PC-9 (cell line): ENCODE measurements around the gene APBA2. TPM values are rescaled to one million over a fixed set of nuclear protein-coding genes. Genes with fewer than 3 reads are reported as not detected.

Source experiments
- BruUV-seq: library from RNA; stranded (reverse); fragments of 400-500 nt; replicated peaks from 2 replicates; lab custom pipeline; 2021; lab: Mats Ljungman, UMichigan
- CTCF ChIA-PET: fragments of 300-600 bp; sonication (Branson Sonifier 250); formaldehyde crosslinking; loops from one replicate; lab custom pipeline; 2022; ENCODE audit warnings: antibody characterized with exemption; lab: Charles Lee
- POLR2A ChIA-PET: fragments of 300-600 bp; sonication (Branson Sonifier 250); formaldehyde crosslinking; loops from one replicate; lab custom pipeline; 2022; ENCODE audit warnings: antibody characterized with exemption; ENCODE audit not compliant: unreplicated experiment; lab: Charles Lee
- DNase-seq, 2 experiments: peaks; one replicate each; pipeline versions ENCODE4 v3.0.0 to v3.0.0-alpha.2; 2015 to 2022; ENCODE audit warnings: mixed read lengths in 1 of 2
- H2AFZ ChIP-seq: fragments of 200-600 bp; sonication (generic); 2 replicates; pipeline ENCODE4 v1.8.1; 2017; ENCODE audit warnings: antibody characterized with exemption
- H3F3A ChIP-seq: fragments of 200-600 bp; sonication (generic); 2 replicates; pipeline ENCODE4 v1.8.1; 2017; ENCODE audit warnings: antibody characterized with exemption, mild to moderate bottlenecking, low read depth; ENCODE audit not compliant: insufficient read depth
- H3K27ac ChIP-seq: fragments of 200-600 bp; sonication (generic); 2 replicates; pipeline ENCODE4 v1.6.1; 2016; ENCODE audit warnings: mixed run types
- H3K27me3 ChIP-seq: fragments of 200-600 bp; sonication (generic); 2 replicates; pipeline ENCODE4 v1.6.1; 2016; ENCODE audit warnings: low read depth, mixed run types; ENCODE audit not compliant: insufficient read depth
- H3K36me3 ChIP-seq: fragments of 200-600 bp; sonication (generic); 2 replicates; pipeline ENCODE4 v1.6.1; 2016; ENCODE audit warnings: low read depth, mixed run types
- H3K4me1 ChIP-seq: fragments of 200-600 bp; sonication (generic); replicated peaks from 2 replicates; pipeline ENCODE4 v1.6.1; 2016; ENCODE audit warnings: mixed run types; ENCODE audit not compliant: insufficient read depth
- H3K4me2 ChIP-seq: fragments of 200-600 bp; sonication (generic); 2 replicates; pipeline ENCODE4 v1.6.1; 2017; ENCODE audit warnings: mixed run types
- H3K4me3 ChIP-seq: fragments of 200-600 bp; sonication (generic); 2 replicates; pipeline ENCODE4 v1.6.1; 2016; ENCODE audit warnings: mixed run types
- H3K79me2 ChIP-seq: fragments of 200-600 bp; sonication (generic); 2 replicates; pipeline ENCODE4 v1.6.1; 2017; ENCODE audit warnings: low read depth, mixed run types
- H3K9me2 ChIP-seq: fragments of 200-600 bp; sonication (generic); 2 replicates; pipeline ENCODE4 v1.8.1; 2017; ENCODE audit warnings: mild to moderate bottlenecking; ENCODE audit not compliant: insufficient read depth
- H3K9me3 ChIP-seq: fragments of 200-600 bp; sonication (generic); 2 replicates; pipeline ENCODE4 v1.8.1; 2016; ENCODE audit warnings: low read depth; ENCODE audit not compliant: insufficient read depth
- H4K20me1 ChIP-seq: fragments of 200-600 bp; sonication (generic); 2 replicates; pipeline ENCODE4 v1.8.1; 2017; ENCODE audit not compliant: insufficient read depth
- EZH2 ChIP-seq: fragments of 200-600 bp; sonication (generic); IDR thresholded peaks from 2 replicates; pipeline ENCODE4 v1.8.0; 2017; ENCODE audit warnings: antibody characterized with exemption, low read depth
- intact Hi-C: fragments of 100-400 bp; cut with micrococcal nuclease; formaldehyde crosslinking; loops from one replicate; pipeline ENCODE4 v1.10.0; 2022; ENCODE audit not compliant: unreplicated experiment
- total RNA-seq: library from RNA; stranded (reverse); gene quantifications from 2 replicates; pipeline ENCODE4 v1.2.3, GENCODE V29; 2021
- TF ChIP-seq, protein P1 (sequence below): fragments of 200-600 bp; sonication (generic); conservative IDR thresholded peaks from 2 replicates; pipeline ENCODE4 v1.6.1; 2017; ENCODE audit warnings: mixed run types, antibody characterized with exemption, mild to moderate bottlenecking, moderate library complexity

The APBA2 gene
- total RNA-seq, 1 experiment from 2014 or later = not detected

DNA sequence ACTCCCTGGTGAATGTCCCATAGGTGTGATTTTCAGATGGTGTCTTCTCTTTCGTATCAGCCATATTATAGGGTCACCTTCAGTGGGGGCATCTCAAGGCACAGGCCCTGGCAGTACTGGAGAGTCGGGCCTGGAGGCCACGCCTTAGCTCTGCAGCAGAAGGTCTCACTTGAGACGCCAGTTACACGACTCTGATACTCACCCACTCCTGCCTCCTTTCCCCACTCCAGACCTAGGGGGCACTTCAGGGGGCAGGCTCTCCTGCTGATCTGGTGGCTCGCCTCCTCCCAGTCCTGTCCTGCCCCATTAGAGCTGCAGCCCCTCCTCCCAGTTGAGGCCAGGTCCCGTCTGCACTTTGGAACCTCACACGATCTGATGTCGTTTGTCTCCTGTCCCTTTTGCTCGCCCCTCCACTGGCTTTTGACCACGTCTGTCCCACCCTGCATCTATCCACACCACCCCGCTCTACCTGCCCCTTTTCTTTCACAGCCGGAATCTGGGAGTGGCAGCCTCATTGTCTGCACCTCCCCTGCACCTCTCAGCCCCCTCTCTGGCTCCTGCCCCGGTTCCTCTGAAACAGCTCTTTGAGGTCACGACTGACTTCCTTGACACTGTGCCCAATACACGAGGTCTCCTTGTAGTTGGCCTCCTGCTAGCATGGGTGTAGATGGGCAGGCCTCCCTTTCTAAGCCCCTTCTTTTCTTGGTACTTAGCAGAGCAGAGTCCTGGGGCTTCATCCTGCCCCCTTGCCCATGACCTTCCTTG lies 201.9 kb downstream of the APBA2 start:
- Histone ChIP-seq H4K20me1 (no peaks in the 10 kb centered on the region), H3K4me1 (no peaks in the 10 kb centered on the region), H3K4me2 (no peak overlapping the region), H3K36me3 (no peaks in the 10 kb centered on the region), H3F3A (no peaks in the 10 kb centered on the region), H3K27me3 (peaks cover 18% of the 10 kb centered on the region), H3K9me3 (no peaks in the 10 kb centered on the region), H3K27ac (no peak overlapping the region), H2AFZ (no peak overlapping the region), H3K4me3 (no peak overlapping the region), H3K79me2 (no peaks in the 10 kb centered on the region), H3K9me2 (no peaks in the 10 kb centered on the region)
- CTCF ChIA-PET = no interaction called here
- POLR2A ChIA-PET = no interaction called here
- intact Hi-C loops = no loop called here
- BruUV-seq = no TSS peak
- TF ChIP-seq, protein P1, sequence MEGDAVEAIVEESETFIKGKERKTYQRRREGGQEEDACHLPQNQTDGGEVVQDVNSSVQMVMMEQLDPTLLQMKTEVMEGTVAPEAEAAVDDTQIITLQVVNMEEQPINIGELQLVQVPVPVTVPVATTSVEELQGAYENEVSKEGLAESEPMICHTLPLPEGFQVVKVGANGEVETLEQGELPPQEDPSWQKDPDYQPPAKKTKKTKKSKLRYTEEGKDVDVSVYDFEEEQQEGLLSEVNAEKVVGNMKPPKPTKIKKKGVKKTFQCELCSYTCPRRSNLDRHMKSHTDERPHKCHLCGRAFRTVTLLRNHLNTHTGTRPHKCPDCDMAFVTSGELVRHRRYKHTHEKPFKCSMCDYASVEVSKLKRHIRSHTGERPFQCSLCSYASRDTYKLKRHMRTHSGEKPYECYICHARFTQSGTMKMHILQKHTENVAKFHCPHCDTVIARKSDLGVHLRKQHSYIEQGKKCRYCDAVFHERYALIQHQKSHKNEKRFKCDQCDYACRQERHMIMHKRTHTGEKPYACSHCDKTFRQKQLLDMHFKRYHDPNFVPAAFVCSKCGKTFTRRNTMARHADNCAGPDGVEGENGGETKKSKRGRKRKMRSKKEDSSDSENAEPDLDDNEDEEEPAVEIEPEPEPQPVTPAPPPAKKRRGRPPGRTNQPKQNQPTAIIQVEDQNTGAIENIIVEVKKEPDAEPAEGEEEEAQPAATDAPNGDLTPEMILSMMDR = no peak
- no peak for DNase-seq

DNA sequence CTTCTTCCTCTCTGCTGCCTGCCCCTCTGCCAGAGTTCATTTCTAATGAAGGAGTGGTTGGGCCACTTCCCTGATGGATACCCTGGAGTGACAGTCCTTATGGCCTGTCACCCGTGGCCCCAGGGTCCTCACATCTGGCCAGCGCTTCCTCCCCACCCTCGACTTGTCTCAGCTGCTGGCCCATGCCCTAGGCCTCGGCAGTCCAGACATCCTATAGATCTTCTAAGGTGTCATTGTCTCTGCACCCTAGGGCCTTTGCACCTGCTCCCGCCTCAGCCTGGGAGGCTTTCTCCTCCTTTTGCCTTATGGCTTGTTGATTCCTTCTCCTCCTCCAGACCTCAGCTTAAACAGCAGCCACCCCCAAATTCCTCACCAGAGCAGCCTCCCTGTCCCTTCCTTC lies 202.9 kb downstream of the APBA2 start:
- Histone ChIP-seq H3F3A (no peaks in the 10 kb centered on the region), H3K9me2 (no peaks in the 10 kb centered on the region), H3K9me3 (no peaks in the 10 kb centered on the region), H4K20me1 (no peaks in the 10 kb centered on the region), H3K36me3 (no peaks in the 10 kb centered on the region), H3K4me1 (no peaks in the 10 kb centered on the region), H3K27me3 (peaks cover 23% of the 10 kb centered on the region), H2AFZ (no peak overlapping the region), H3K4me2 (no peak overlapping the region), H3K79me2 (no peaks in the 10 kb centered on the region), H3K4me3 (no peak overlapping the region), H3K27ac (no peak overlapping the region)
- no TSS peak for BruUV-seq
- no peak for DNase-seq
- intact Hi-C loops = no loop called here
- no peak for TF ChIP-seq EZH2
- TF ChIP-seq, protein P1 = no peak
- ChIA-PET CTCF (no interaction called here), POLR2A (no interaction called here)

DNA sequence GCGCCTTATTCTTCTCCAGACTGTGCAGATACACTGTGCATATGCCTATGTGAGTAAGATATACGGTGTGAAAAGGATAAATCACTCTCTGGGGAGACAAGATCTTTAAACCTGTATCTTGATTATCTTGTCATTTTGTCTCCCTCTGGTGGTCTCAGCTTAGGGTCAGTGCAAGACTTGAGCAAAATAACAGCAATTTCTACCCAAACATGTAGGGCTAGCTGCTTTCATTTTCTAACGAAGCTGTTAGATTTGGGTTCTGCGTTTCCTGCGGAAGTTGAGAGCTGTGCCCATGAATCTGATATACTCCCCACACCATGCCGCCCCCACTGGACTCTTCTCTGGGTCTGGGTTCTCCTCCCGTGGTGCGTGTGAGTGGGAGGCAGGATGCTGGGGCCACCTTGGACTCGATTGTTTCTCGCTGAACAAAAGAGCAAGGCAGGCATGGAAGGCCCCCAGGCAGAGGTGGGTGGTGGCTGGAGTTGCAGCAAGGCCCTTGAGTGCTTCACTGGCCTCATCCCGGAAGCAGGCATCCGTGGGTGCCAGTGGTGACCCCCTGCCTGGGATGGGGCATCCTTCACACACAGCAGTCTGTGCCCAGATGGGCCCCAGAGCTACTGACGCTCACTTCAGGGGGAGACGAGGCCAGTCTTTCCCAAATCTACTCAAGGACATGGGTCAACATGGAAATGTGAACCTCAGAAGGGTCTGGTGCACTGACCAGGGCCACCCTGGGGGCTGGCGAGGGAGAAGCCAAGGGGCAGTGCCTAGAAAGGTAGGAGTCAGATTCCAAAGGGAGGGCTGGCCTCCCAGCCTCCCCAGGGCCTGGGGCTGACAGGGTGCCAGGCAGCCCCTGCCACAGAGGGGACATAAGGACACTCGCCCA lies 204.2 kb downstream of the APBA2 start:
- TF ChIP-seq, protein P1 = no peak
- no peak for TF ChIP-seq EZH2
- H3K9me3 ChIP-seq = no peaks in the 10 kb centered on the region
- intact Hi-C loops = no loop called here
- peaks cover 31% of the 10 kb centered on the region for H3K27me3 ChIP-seq
- no peaks in the 10 kb centered on the region for H3K36me3 ChIP-seq
- H3K9me2 ChIP-seq = no peaks in the 10 kb centered on the region
- H3K4me3 ChIP-seq = no peak overlapping the region
- H3K79me2 ChIP-seq = no peaks in the 10 kb centered on the region
- CTCF ChIA-PET = no interaction called here
- no peak for DNase-seq
- POLR2A ChIA-PET = no interaction called here
- H3K27ac ChIP-seq = no peak overlapping the region
- no peak overlapping the region for H2AFZ ChIP-seq
- H3K4me1 ChIP-seq = no peaks in the 10 kb centered on the region
- BruUV-seq = no TSS peak
- no peaks in the 10 kb centered on the region for H3F3A ChIP-seq
- H3K4me2 ChIP-seq = no peak overlapping the region
- no peaks in the 10 kb centered on the region for H4K20me1 ChIP-seq
